H1 (cell line): ENCODE results near the gene EVA1C. TPM values are rescaled to one million over a fixed set of nuclear protein-coding genes. Genes with fewer than 3 reads are reported as not detected.

ENCODE experiments used
- CEBPB ChIP-seq: IDR thresholded peaks from 2 replicates; pipeline ENCODE4 v1.6.1; 2012; ENCODE audit warnings: low read depth, low read length
- NRF1 ChIP-seq: IDR thresholded peaks from 2 replicates; pipeline ENCODE4 v1.6.1; 2011; ENCODE audit warnings: mild to moderate bottlenecking, low read depth, low read length, improper control_type of control experiment
- SP2 ChIP-seq: IDR thresholded peaks from 2 replicates; pipeline ENCODE4 v1.6.1; 2012; ENCODE audit warnings: mild to moderate bottlenecking, low read length, inconsistent platforms
- SRF ChIP-seq: IDR thresholded peaks from 2 replicates; pipeline ENCODE4 v1.6.1; 2011; ENCODE audit warnings: mild to moderate bottlenecking, low read depth, low read length, moderate library complexity
- polyA plus RNA-seq, 7 experiments: library from polyadenylated mRNA; depleted of rRNA in 3 of 7; stranded (reverse) in 5 of 7; unstranded in 2 of 7; fragments of >200 nt in 5 of 7; fragments of 200-250 nt in 2 of 7; gene quantifications; 1 replicate in 5 of 7; 2 replicates in 1 of 7; 4 replicates in 1 of 7; pipeline versions ENCODE4 v1.2.1 to v1.2.3, GENCODE V29; 2011 to 2013; ENCODE audit warnings: missing spikeins in 2 of 7, mixed read lengths in 2 of 7
- total RNA-seq: library from RNA; stranded (reverse); fragmentation: NEBNext Ultra II Directional; extraction: Animal tissue kit (Norgen Biotek cat#: 25700); gene quantifications from 2 replicates; pipeline ENCODE4 v1.2.1, GENCODE V29; 2021

EVA1C gene
- total and polyA plus RNA-seq, 2 of the 8 experiments (the other 6 are each of a cell fraction or from before 2014, with no cell fraction given), result 2.6 to 3.6 TPM

- no peak for TF ChIP-seq SRF
- no peak for TF ChIP-seq SP2
- no peak for TF ChIP-seq CEBPB
- TF ChIP-seq NRF1, result no peak
These were observed 70.2 kb downstream of the EVA1C start (continued) for GRCh38 chr21:32482565-32483292.
